Hindlimb muscle (tissue), 1 donor: ENCODE measurements around the gene GNB3. TPM values are rescaled to one million over a fixed set of nuclear protein-coding genes. Genes with fewer than 3 reads are reported as not detected.
A peak's percentile ranks its signal among the peaks of the same experiment; 100 is the strongest.
"Not testable (repeated sequence)": the region's sequence is repeated elsewhere in the genome, so short reads cannot be mapped to it uniquely, and the experiment has no call there.

Experiments
- DNase-seq: peaks from one replicate; pipeline ENCODE4 v3.0.0-alpha.2; 2013
- polyA plus RNA-seq: library from polyadenylated mRNA; unstranded; fragments of 120-200 nt; gene quantifications from one replicate; pipeline ENCODE4 v1.2.1, GENCODE V29; 2013; ENCODE audit not compliant: insufficient read length

Gene GNB3
- polyA plus RNA-seq, 1 donor, result 32.6 TPM

DNA sequence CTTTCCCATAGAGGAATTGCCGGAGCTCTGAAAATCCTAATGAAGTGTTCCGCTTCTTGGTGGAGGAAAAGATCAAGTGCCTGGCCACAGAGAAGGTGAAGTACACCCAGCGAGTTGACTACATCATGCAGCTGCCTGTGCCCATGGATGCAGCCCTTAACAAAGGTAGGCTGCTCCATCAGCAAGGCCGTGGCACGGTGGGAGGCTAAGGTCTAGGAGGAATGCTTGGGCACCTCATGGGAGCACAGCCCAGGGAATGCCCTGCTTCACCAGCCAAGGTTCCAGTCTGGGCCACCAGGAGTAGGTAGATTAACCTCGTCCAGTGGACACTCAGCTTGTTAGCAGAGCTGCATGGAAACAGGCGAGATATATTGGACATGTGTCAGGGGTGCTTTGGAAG is 20.2 kb downstream of the GNB3 start:
- no peak for DNase-seq

DNA sequence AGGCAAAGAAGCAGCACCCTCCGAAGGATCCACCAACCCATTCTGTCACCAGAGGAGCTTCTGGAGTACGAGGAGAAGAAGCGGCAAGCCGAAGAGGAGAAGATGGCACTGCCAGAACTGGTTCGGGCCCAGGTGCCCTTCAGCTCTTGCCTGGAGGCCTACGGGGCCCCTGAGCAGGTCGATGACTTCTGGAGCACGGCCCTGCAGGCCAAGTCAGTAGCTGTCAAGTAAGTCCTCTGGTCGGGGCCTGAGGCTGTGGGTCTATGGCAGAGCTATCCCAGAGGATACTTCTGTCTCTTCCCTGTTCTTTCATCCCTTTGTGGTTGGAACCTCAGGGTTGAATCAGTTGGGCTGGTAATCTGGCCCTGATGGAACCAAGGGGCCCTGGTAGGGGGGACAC is 20.7 kb downstream of the GNB3 start:
- DNase-seq, result no peak

DNA sequence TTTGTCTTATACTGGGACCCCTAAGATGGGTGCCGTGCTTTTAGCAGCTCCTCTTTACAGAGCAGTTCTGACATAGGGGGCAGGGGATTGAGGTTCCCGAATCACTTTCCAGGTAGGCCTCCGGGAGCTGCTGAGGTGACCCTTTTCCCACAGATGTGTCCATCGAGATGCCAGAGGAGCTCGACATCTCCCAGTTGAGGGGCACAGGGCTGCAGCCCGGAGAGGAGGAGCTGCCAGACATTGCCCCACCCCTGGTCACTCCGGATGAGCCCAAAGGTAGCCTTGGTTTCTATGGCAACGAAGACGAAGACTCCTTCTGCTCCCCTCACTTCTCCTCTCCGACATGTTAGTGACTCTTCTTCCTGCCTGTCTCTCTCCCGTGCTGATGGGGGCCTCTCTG is 22.3 kb downstream of the GNB3 start:
- no peak for DNase-seq

DNA sequence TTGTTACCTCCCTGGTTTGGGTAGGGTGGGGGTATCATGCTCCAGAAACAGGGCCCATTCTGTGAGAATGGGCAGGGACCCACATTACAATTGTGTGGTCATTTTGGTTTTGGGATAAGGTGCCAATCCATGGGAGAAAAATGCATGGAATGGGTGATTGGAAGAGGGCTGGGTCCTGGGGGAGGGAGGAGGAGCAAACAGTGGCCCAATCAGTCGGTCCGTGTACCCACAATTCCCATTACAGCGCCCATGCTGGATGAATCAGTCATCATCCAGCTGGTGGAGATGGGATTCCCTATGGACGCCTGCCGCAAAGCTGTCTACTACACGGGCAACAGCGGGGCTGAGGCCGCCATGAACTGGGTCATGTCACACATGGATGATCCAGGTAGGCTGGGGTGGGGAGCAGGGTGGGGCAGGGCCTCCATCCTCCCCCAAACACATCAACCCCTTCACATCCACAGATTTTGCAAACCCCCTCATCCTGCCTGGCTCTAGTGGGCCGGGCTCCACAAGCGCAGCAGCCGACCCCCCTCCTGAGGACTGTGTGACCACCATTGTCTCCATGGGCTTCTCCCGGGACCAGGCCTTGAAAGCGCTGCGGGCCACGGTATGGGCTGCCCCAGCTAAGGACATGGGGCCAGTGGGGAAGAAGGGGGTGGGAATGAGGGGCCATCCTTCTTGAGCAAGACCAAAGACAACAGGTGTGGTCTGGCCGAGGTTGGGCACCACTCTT is 23.0 kb downstream of the GNB3 start:
- DNase-seq, result no peak

DNA sequence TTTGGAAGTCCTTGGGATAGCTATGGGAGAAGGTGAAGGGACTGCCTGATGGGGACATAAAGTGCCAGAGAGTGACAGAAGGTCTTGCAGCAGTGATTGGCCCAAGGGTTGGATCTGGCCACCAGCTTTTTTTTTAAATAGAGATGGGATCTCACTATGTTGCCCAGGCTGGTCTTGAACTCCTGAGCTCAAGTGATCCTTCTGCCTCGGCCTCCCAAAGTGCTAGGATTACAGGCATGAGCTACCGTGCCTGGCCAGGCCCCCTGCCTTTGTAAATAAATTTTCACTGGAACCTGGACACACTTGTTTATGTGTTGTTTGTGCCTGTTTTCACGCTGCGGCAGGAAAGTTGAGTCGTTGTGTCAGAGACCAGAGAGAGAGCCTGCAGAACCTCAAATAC is 24.6 kb downstream of the GNB3 start:
- not testable (repeated sequence) for DNase-seq

DNA sequence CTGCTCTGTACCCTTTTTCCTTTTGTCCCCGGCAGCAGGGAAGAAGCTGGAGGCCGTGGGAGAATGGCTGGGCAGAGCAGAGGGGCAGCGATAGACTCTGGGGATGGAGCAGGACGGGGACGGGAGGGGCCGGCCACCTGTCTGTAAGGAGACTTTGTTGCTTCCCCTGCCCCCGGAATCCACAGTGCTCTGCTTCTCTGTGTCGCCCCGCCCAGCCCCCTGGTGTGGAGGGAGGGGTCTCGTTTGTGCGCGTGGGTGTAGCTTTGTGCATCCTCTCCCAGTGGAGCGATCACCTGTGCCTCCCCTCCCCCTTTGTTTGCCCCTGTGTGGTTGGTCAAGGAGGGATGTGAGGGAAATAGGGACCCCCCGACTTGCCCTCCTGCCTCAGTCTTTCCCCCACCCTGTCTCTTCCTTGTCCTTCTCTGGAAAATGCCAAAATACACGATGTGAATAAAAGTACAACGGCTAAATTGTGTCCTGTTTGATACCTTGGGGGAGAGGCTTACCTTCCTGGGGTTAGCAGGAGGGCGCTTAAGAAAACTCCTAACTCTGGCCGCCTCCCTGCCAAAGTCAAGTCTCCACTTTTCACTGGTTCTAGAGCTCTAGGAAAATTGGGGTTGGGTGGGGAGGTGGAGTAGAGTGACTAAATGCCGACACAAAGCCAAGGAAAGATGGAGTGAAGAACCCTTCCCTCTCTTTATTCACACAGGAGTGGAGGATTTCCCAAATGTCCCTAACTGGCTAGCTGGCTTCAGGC is 25.6 kb downstream of the GNB3 start:
- no peak for DNase-seq

DNA sequence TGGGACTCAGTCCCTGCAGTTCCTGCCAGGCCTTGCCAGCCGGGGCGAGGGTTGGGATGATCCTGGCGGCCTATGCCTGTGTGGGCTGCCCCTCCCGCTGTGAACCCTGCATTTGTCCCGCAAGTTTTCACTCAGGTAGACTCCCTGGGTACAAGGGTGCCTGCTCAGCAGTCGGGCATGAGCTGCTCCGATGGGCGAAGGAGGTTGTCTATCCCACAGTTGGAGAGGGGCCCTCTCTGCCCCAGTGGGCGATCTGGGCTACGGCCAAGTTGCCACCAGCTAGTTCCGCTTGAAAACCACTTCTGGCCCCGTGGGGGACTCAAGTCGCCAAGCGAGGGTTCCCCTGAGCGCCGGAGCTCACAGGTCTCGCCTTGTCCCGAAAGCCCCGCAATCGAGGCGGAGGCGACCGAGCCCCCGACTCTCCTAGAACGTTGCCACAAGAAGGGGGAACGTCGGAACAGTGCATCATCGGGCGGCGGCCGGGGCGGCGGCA is 26.2 kb downstream of the GNB3 start:
- DNase-seq, result no peak

DNA sequence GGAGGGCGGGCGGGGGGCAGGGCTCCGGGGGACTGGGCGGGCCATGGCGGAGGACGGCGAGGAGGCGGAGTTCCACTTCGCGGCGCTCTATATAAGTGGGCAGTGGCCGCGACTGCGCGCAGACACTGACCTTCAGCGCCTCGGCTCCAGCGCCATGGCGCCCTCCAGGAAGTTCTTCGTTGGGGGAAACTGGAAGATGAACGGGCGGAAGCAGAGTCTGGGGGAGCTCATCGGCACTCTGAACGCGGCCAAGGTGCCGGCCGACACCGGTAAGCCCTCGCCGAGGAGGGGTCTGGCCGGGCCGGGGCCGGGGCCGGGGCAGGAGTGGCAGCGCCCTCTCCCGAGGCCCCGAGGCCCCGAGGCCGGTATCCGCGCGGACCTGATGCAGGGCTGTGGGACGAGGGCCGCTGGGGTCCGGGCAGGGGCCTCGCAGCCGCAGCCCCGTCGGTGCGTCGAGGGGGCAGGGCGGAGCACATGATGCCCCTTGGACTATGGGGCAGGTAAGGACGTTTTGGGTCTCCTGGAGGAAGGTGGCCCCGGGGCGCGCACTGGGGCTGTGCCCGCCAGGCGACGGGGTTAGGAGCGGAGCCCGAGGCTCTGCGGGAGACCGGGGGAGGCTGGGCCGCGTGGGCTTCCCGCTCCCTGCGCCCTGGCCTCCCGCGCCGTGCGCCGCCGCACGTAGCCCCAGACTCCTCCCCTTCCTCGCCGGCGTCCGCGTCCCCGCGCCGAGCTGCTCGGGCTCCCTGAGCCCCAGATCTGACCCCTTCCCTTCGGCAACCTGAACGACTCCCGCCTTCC is 26.9 kb downstream of the GNB3 start, which contains the start of gene TPI1:
TPI1 (plus strand) TSS at position 119 of the 798 bp plus-strand sequence; CDS start at position 155, 36 bp downstream.
- DNase-seq, result peak; percentile 89

DNA sequence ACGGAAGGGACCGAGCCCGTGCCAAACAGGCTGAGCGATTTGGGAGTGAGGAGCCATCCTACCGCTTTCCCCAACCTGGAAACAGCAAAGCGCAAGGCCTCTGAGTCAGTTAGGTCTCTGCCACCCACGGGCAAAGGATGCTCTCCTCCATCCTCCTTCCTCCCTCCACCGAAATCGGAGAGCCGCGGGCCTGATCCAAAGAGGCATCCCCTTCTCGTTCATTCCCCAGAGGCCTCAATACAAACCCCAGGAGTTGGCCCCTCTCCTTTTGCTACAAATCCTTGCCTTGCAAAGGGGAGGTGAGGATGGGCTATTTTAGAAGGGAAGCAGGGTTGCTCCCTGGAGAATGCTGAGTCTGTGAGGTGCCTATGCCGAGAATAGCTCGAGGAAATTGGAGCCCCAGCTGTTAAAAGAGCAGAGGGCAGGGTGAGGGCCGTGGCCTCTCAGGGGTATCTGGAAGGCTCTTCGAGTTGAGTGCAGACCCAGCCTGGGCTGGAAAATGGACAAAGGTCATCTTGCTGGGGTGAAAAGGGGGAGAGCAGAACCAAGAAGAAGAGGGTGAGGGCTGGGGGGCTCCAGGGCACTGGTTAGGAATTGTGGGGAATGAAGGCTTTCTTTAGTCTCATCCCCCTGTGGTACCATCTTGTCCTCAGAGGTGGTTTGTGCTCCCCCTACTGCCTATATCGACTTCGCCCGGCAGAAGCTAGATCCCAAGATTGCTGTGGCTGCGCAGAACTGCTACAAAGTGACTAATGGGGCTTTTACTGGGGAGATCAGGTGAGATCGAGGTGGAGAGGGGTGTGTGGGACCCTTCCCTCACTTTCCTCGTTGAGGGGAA is 27.7 kb downstream of the GNB3 start:
- DNase-seq, result no peak

DNA sequence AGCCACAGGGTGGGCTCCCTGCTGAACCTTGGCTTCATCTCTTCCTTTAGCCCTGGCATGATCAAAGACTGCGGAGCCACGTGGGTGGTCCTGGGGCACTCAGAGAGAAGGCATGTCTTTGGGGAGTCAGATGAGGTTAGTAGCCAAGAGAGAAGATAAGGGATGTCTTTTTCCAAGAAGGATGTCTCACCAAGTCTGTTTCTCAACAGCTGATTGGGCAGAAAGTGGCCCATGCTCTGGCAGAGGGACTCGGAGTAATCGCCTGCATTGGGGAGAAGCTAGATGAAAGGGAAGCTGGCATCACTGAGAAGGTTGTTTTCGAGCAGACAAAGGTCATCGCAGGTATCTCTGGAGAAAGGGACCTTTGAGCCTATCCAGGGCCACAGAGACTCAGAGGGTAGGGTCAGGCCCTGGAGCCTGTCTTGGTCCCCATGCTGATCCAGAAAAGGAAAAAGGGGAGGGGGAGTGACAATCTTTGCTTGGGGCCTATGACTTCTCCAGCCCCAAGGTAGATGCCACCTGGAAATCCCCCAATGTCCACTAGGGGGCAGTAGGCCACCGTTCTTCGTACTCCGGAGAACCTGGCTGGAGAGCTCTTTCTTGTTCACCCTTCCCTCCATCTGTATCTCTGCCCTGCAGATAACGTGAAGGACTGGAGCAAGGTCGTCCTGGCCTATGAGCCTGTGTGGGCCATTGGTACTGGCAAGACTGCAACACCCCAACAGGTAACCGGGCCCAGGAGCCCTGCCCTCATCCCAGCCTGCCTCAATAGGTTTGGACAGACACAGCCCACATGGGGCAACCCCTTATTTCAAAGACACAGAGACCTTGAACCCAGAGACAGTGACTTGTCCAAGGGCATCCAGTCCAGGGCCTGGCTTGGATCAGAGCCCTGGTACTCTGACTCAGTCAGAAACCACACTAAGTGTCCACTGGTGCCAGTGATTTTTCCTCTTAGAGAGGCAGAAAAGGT is 28.6 kb downstream of the GNB3 start:
- peak; percentile 78 for DNase-seq

DNA sequence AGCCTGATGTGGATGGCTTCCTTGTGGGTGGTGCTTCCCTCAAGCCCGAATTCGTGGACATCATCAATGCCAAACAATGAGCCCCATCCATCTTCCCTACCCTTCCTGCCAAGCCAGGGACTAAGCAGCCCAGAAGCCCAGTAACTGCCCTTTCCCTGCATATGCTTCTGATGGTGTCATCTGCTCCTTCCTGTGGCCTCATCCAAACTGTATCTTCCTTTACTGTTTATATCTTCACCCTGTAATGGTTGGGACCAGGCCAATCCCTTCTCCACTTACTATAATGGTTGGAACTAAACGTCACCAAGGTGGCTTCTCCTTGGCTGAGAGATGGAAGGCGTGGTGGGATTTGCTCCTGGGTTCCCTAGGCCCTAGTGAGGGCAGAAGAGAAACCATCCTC is 29.6 kb downstream of the GNB3 start:
- not testable (repeated sequence) for DNase-seq

DNA sequence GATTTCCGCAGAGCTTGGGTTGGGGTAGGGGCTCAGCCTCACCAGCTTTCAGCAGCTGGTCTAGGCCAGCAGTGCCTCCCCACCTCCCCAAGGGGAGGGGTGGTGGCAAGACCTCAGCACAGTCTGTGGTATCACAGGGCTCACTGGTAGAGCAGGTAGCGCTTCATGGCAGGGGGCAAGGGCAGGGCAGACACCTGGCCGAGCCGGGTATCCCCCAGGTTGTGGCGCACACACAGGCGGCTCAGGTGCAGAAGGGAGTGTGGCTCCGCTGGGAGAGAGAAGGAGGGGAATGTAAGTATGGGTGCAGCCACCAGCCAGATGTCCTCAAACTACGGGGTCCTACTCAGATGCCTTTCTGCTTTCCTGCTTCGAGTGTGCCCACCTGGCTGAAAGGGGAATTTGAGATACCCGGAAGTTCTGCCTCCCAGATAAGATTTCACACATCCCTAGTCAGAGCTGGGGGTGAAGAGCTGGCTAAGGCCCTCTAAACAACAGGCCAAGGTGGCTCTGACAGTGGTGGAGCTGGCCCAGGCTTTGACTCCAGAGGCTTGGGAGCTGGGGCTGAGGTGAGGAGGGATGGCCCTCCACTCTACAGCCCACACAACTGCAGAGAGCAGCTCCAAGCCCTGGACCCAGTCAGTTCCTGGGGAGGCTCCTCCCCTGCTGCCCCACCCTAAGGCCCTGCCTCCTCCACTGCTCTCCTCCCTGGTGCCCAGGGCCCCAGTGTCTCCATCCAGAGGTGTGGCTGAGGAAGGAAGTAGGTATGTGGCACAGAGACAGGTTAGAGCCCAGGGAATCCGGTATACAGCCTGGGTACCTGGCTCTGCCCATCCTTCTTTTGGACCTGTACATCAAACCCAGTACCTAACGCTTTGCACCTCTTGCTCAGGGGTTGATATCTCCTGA is 30.6 kb downstream of the GNB3 start:
- DNase-seq, result no peak

DNA sequence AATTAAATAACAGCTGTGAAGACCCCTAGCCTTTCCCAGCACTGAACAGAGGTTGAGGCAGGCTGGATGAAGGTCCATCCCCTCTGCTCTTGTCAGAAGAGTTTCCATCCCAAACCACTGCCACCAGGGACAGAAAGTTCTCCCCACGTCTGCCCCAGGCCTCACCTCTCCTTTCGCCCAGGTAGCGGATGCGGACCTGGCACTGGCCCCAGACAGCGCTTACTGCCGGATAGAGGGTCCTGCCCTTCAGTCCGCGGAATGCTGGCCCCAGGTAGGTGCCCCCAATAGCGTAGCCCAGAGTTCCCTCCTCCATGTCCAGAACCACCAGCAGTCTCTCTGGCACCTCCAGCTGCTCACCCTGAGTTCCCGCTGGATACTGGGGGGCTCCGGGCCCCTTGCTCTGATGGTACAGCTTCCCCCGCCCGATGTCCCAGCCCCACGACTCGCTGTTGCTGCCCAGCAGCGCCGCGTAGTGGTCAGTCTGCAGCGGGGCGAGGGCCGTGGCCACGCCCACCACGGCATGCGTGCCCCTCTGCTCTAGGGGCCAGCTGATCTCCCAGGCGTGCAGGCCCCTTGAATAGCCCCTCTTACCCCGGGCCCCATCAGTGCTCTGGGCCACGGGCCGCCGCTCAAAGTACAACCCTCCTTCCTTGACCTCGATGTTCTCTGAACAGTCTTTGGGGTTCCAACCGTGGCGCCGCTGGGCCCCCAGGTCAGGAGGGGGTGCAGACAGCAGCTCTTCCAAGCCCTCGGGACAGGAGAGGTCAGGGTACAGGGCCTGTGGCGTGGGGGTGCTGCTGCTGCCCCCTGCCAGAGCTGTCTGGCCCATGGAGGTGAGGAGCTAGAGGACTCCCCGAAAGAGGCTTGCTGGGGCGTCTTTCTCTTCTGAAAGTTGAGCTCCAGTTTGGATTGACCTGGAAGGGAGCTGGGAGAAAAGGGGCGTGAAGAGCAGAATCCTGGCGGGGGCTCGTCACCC is 31.6 kb downstream of the GNB3 start:
- peak; percentile 90 for DNase-seq

DNA sequence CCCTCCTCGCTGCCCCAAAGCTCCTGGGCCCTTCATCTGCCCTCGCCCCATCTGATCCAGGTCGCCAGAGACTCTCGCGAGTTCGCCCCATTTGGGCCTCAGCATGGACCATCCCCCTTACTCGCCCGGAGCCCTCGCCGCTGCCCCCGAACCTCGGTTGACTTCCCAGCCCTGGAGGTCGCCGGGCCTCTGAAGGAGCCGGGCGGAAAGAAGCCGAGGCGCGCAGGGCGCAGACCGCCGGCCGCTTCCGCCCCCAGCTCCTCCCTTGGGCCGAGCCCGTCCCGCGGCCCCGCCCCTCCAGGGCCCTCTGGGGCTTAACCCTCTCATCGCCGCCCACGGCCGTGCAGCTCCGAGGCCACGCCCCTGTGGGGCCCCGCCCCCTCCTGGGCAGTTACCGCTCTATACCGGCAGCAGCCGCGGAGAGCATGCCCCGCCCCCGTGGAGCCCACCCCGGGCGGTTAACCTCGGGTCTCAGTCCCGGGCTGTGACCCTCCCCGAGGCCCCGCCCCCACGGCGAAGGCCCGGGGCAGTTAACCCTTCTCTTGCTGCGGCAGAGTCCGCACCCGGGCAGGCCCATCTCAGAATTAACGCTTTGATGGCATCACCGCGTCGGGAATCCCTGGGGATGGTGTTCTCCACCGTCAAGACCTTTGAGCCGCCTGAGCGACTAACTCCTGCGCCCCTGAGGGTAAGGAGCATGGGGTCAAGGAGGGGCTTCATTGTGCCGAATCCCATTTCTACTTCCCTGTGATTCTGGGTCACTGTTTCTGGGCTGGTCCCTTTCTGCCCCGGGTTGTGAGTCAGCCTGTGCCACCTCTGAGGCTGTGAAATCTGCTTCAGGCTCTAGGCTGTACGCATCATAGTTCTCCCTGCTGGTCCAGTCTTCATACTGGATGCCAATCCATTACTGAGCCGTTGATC is 32.6 kb downstream of the GNB3 start, which contains the start of gene SPSB2:
SPSB2 (minus strand) TSS at position 210 of the 921 bp plus-strand sequence. CDS start 402 bp downstream, outside the sequence.
- DNase-seq, result peak; percentile 97

DNA sequence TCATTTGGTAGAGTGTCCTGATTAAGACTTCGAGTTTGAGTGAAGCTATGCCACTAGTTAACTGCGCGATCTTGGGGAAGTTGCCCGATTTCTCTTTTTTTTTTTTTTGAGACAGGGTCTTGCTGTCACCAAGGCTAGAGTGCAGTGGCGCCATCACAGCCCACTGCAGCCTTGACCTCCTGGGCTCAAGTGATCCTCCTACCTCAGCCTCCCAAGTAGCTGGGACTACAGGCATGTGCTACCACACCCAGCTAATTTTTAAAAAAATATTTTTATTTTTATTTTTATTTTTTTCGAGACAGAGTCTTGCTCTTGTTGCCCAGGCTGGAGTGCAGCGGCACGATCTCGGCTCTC is 33.3 kb downstream of the GNB3 start:
- not testable (repeated sequence) for DNase-seq

DNA sequence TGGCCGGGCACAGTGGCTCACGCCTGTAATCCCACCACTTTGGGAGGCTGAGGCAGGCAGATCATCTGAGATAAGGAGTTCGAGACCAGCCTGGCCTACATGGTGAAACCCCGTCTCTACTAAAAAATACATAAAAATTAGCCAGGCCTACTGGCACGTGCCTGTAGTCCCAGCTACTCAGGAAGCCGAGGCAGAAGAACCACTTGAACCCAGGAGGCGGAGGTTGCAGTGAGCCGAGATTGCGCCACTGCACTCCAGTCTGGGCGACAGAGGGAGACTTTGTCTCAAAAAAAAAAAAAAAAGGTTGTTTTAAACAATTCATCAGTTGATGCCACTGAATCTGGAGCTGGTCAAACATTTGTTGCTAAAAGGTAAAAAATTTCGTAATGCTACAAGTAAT is 39.1 kb downstream of the GNB3 start:
- DNase-seq, result not testable (repeated sequence)

DNA sequence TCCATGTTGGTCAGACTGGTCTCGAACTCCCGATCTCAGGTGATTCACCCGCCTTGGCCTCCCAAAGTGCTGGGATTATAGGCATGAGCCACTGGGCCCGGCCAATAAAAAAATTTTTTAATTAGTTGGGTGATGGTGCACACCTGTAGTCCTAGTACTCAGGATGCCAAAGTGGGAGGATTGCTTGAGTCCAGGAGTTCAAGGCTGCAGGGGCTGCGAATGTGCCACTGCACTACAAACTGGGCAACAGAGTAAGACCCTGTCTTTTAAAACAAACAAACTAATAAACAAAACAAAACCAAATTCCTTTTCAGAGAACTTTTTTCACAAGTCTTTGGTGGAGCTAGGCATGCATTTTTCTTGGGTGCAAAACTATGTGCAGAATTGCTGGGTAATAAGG is 42.5 kb downstream of the GNB3 start:
- DNase-seq, result no peak
